ENCODE results near the gene COQ10A. TPM values are rescaled to one million over a fixed set of nuclear protein-coding genes. Genes with fewer than 3 reads are reported as not detected.

COQ10A gene
- total and polyA plus RNA-seq, 12 donors = 55.5 to 258 (median 147) TPM

DNA sequence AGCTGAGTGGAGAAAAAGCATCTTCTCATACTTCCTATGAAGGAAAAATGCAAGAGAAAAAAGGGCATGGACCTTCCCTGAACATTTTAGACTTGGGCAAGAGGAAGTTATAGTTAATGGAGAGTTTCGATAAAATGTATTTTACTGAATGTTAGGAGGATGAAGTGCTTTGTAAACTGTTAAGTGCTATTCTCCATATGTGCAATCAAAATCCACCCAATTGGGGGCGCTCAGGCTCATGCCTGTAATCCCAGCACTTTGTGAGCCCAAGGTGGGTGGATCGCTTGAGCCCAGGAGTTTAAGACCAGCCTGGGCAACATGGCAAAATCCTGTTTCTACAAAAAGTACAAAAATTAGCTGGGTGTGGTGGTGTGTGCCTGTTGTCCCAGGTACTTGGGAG lies 50.9 kb downstream of the COQ10A start:
- 94% methylated on average over 3 of the region's 3 CpGs for WGBS, 2 donors
- intact Hi-C loops (cut with DNase I) = loop anchor here in 5 of 10 donors (2.0 to 10.0 kb wide), 3 partner anchors 17 to 147 kb away; partner anchors contain the start of genes SPRYD4 (in 4 of the 5) and CS (in 1 of the 5)
- H3K36me3 ChIP-seq = peaks cover 0 to 74% (median 36%) of the 10 kb centered on the region in 9 donors
- no peaks in the 10 kb centered on the region for H3K27me3 ChIP-seq
- DNase-seq (no peak), ATAC-seq (no peak)
- H3K9me3 ChIP-seq = no peaks in the 10 kb centered on the region
- H3K4me1 ChIP-seq = peaks cover 7 to 23% (median 16%) of the 10 kb centered on the region in 9 donors
- H3K4me3 ChIP-seq = no peak overlapping the region
- no peak overlapping the region for H3K27ac ChIP-seq
- TF ChIP-seq, protein P1, sequence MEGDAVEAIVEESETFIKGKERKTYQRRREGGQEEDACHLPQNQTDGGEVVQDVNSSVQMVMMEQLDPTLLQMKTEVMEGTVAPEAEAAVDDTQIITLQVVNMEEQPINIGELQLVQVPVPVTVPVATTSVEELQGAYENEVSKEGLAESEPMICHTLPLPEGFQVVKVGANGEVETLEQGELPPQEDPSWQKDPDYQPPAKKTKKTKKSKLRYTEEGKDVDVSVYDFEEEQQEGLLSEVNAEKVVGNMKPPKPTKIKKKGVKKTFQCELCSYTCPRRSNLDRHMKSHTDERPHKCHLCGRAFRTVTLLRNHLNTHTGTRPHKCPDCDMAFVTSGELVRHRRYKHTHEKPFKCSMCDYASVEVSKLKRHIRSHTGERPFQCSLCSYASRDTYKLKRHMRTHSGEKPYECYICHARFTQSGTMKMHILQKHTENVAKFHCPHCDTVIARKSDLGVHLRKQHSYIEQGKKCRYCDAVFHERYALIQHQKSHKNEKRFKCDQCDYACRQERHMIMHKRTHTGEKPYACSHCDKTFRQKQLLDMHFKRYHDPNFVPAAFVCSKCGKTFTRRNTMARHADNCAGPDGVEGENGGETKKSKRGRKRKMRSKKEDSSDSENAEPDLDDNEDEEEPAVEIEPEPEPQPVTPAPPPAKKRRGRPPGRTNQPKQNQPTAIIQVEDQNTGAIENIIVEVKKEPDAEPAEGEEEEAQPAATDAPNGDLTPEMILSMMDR (IDR thresholded peaks at IDR 0.05) = no peak

Other genes starting within 250 kb of the COQ10A start
- gene IKZF4, start 245.9 kb upstream of the COQ10A start, total RNA-seq = 10 to 100 TPM in 1 of 10 donors, 1 to 10 TPM in 9; 5.2 to 10.1 (median 7.3) TPM
- gene IKZF4, start 245.9 kb upstream of the COQ10A start, polyA plus RNA-seq = 1 to 10 TPM; 1.6 to 3.7 TPM
- gene RPS26, start 225.0 kb upstream of the COQ10A start, total RNA-seq = 10 to 100 TPM in 9 of 10 donors, 1 to 10 TPM in 1; 6.9 to 39.6 (median 19.3) TPM
- gene RPS26, start 225.0 kb upstream of the COQ10A start, polyA plus RNA-seq = 1,000 to 10,000 TPM; 1,156 to 1,370 TPM
- gene ERBB3, start 186.8 kb upstream of the COQ10A start, total RNA-seq = 1 to 10 TPM in 9 of 10 donors, under 1 TPM in 1; 0.80 to 6.1 (median 2.9) TPM
- 1 to 10 TPM; 2.1 to 7.8 TPM for gene ERBB3, start 186.8 kb upstream of the COQ10A start, polyA plus RNA-seq
- gene PA2G4, start 162.4 kb upstream of the COQ10A start, total RNA-seq = 10 to 100 TPM; 64.3 to 91.9 (median 71.5) TPM
- gene PA2G4, start 162.4 kb upstream of the COQ10A start, polyA plus RNA-seq = 100 to 1,000 TPM in 1 of 2 donors, 10 to 100 TPM in 1; 79.4 to 148 TPM
- 1,000 to 10,000 TPM; 1,835 to 2,619 (median 2,004) TPM for gene RPL41, start 150.3 kb upstream of the COQ10A start, total RNA-seq
- gene RPL41, start 150.3 kb upstream of the COQ10A start, polyA plus RNA-seq = 1,000 to 10,000 TPM in 1 of 2 donors, 100 to 1,000 TPM in 1; 475 to 5,263 TPM
- gene ZC3H10, start 148.7 kb upstream of the COQ10A start, total RNA-seq = 1 to 10 TPM; 3.6 to 5.8 (median 4.9) TPM
- 1 to 10 TPM; 2.1 to 3.4 TPM for gene ZC3H10, start 148.7 kb upstream of the COQ10A start, polyA plus RNA-seq
- gene ESYT1, start 138.7 kb upstream of the COQ10A start, total RNA-seq = 10 to 100 TPM; 28.8 to 47.5 (median 31.9) TPM
- gene ESYT1, start 138.7 kb upstream of the COQ10A start, polyA plus RNA-seq = 10 to 100 TPM; 20.9 to 57.3 TPM
- 10 to 100 TPM; 39.8 to 61.9 (median 49.9) TPM for gene MYL6B, start 114.4 kb upstream of the COQ10A start, total RNA-seq
- 10 to 100 TPM; 31.9 to 64.0 TPM for gene MYL6B, start 114.4 kb upstream of the COQ10A start, polyA plus RNA-seq
- gene MYL6, start 108.6 kb upstream of the COQ10A start, total RNA-seq = 1,000 to 10,000 TPM in 1 of 10 donors, 100 to 1,000 TPM in 9; 355 to 1,188 (median 413) TPM
- gene MYL6, start 108.6 kb upstream of the COQ10A start, polyA plus RNA-seq = 1,000 to 10,000 TPM in 1 of 2 donors, 100 to 1,000 TPM in 1; 670 to 2,127 TPM
- gene SMARCC2, start 77.5 kb upstream of the COQ10A start, total RNA-seq = 10 to 100 TPM; 56.2 to 81.9 (median 62.8) TPM
- gene SMARCC2, start 77.5 kb upstream of the COQ10A start, polyA plus RNA-seq = 10 to 100 TPM; 16.2 to 28.8 TPM
- 10 to 100 TPM; 43.6 to 66.3 (median 47.0) TPM for gene RNF41, start 45.0 kb upstream of the COQ10A start, total RNA-seq
- 10 to 100 TPM in 1 of 2 donors, 1 to 10 TPM in 1; 7.0 to 27.0 TPM for gene RNF41, start 45.0 kb upstream of the COQ10A start, polyA plus RNA-seq
- 10 to 100 TPM; 16.2 to 25.3 (median 20.4) TPM for gene NABP2, start 42.6 kb upstream of the COQ10A start, total RNA-seq
- 10 to 100 TPM; 13.5 to 27.7 TPM for gene NABP2, start 42.6 kb upstream of the COQ10A start, polyA plus RNA-seq
- not detected for gene SLC39A5, start 36.9 kb upstream of the COQ10A start, total RNA-seq
- under 1 TPM; 0.20 to 0.59 TPM for gene SLC39A5, start 36.9 kb upstream of the COQ10A start, polyA plus RNA-seq
- 10 to 100 TPM; 22.2 to 30.9 (median 26.5) TPM for gene ANKRD52, start 8.6 kb upstream of the COQ10A start, total RNA-seq
- 10 to 100 TPM; 10.2 to 10.8 TPM for gene ANKRD52, start 8.6 kb upstream of the COQ10A start, polyA plus RNA-seq
- gene CS, start 33.4 kb downstream of the COQ10A start, total RNA-seq = 100 to 1,000 TPM; 601 to 991 (median 877) TPM
- gene CS, start 33.4 kb downstream of the COQ10A start, polyA plus RNA-seq = 100 to 1,000 TPM; 154 to 192 TPM
- gene CNPY2, start 49.0 kb downstream of the COQ10A start, total RNA-seq = 10 to 100 TPM; 22.3 to 51.0 (median 38.7) TPM
- 10 to 100 TPM; 76.2 to 88.2 TPM for gene CNPY2, start 49.0 kb downstream of the COQ10A start, polyA plus RNA-seq
- 10 to 100 TPM; 23.6 to 64.4 (median 38.1) TPM for gene PAN2, start 67.1 kb downstream of the COQ10A start, total RNA-seq
- gene PAN2, start 67.1 kb downstream of the COQ10A start, polyA plus RNA-seq = 10 to 100 TPM; 20.6 to 85.3 TPM
- gene IL23A, start 71.9 kb downstream of the COQ10A start, total RNA-seq = under 1 TPM in 5 of 10 donors, not detected in 5; 0.23 to 0.57 (median 0.44) TPM
- under 1 TPM in 1 of 2 donors, not detected in 1; 0.20 TPM for gene IL23A, start 71.9 kb downstream of the COQ10A start, polyA plus RNA-seq
- gene STAT2, start 93.2 kb downstream of the COQ10A start, total RNA-seq = 100 to 1,000 TPM in 1 of 10 donors, 10 to 100 TPM in 9; 30.8 to 107 (median 38.7) TPM
- gene STAT2, start 93.2 kb downstream of the COQ10A start, polyA plus RNA-seq = 10 to 100 TPM; 16.9 to 52.6 TPM
- not detected for gene APOF, start 95.9 kb downstream of the COQ10A start, total RNA-seq
- not detected for gene APOF, start 95.9 kb downstream of the COQ10A start, polyA plus RNA-seq
- 1 to 10 TPM; 1.0 to 5.2 (median 2.0) TPM for gene TIMELESS, start 182.5 kb downstream of the COQ10A start, total RNA-seq
- 1 to 10 TPM; 2.3 to 2.7 TPM for gene TIMELESS, start 182.5 kb downstream of the COQ10A start, polyA plus RNA-seq
- gene MIP, start 187.7 kb downstream of the COQ10A start, total RNA-seq = under 1 TPM in 2 of 10 donors, not detected in 8; 0.09 to 0.30 TPM
- not detected for gene MIP, start 187.7 kb downstream of the COQ10A start, polyA plus RNA-seq
- gene SPRYD4, start 201.6 kb downstream of the COQ10A start, total RNA-seq = 1 to 10 TPM; 3.0 to 5.0 (median 4.4) TPM
- gene SPRYD4, start 201.6 kb downstream of the COQ10A start, polyA plus RNA-seq = 1 to 10 TPM; 1.9 to 2.3 TPM
- 1 to 10 TPM in 2 of 10 donors, under 1 TPM in 8; 0.19 to 1.4 (median 0.52) TPM for gene GLS2, start 221.2 kb downstream of the COQ10A start, total RNA-seq
- gene GLS2, start 221.2 kb downstream of the COQ10A start, polyA plus RNA-seq = under 1 TPM; 0.22 to 0.59 TPM

Data from heart right ventricle (tissue), 16 donors.